SK-N-SH treated with all-trans-retinoic acid at 6 μM for 48 hours (cell line): Measurements from ENCODE around the gene PRR14L.

Experiments
- ARNTL ChIP-seq: fragments of 450-650 bp; formaldehyde crosslinking; IDR thresholded peaks from 2 replicates; pipeline ENCODE4 v1.5.0; 2020; ENCODE audit warnings: low read depth, mild to moderate bottlenecking, moderate library complexity, borderline replicate concordance
- CREB5 ChIP-seq: fragments of 250-450 bp; sonication (Bioruptor Pico); IDR thresholded peaks from 2 replicates; pipeline ENCODE4 v1.5.1; 2020; ENCODE audit warnings: low read depth, mild to moderate bottlenecking, moderate library complexity
- CSDC2 ChIP-seq: fragments of 250-450 bp; sonication (Bioruptor Pico); IDR thresholded peaks from 2 replicates; pipeline ENCODE4 v1.5.0; 2020; ENCODE audit warnings: mild to moderate bottlenecking, moderate library complexity
- GLIS3 ChIP-seq: fragments of 250-450 bp; sonication (Bioruptor Pico); IDR thresholded peaks from 2 replicates; pipeline ENCODE4 v1.5.0; 2020; ENCODE audit warnings: mild to moderate bottlenecking, moderate library complexity
- ISL1 ChIP-seq: fragments of 250-450 bp; sonication (Bioruptor Pico); IDR thresholded peaks from 2 replicates; pipeline ENCODE4 v2.1.2; 2022; ENCODE audit warnings: mild to moderate bottlenecking, moderate library complexity
- OSR1 ChIP-seq: fragments of 250-450 bp; sonication (Bioruptor Pico); IDR thresholded peaks from 2 replicates; pipeline ENCODE4 v1.8.0; 2022; ENCODE audit warnings: moderate library complexity, mild to moderate bottlenecking, inconsistent platforms
- PATZ1 ChIP-seq: fragments of 250-450 bp; sonication (Bioruptor Pico); IDR thresholded peaks from 2 replicates; pipeline ENCODE4 v1.8.0; 2020; ENCODE audit warnings: mild to moderate bottlenecking, moderate library complexity, borderline replicate concordance
- TCF4 ChIP-seq: fragments of 250-450 bp; sonication (Bioruptor Pico); IDR thresholded peaks from 2 replicates; pipeline ENCODE4 v1.8.0; 2021; ENCODE audit warnings: mild to moderate bottlenecking, moderate library complexity, borderline replicate concordance
- TOX ChIP-seq: fragments of 250-450 bp; sonication (Bioruptor Pico); IDR thresholded peaks from 2 replicates; pipeline ENCODE4 v1.8.0; 2021; ENCODE audit warnings: mild to moderate bottlenecking, moderate library complexity, borderline replicate concordance
- ZFP3 ChIP-seq: fragments of 250-450 bp; sonication (Bioruptor Pico); IDR thresholded peaks from 2 replicates; pipeline ENCODE4 v1.5.0; 2020; ENCODE audit warnings: mild to moderate bottlenecking, moderate library complexity
- ZFP30 ChIP-seq: fragments of 450-650 bp; formaldehyde crosslinking; IDR thresholded peaks from 2 replicates; pipeline ENCODE4 v1.5.0; 2022; ENCODE audit warnings: mild to moderate bottlenecking, moderate library complexity

GRCh38 chr22:31692186-31692886, 57.6 kb downstream of the PRR14L start:
- TF ChIP-seq TOX (CRISPR knock-in tag) = no peak
- no peak for TF ChIP-seq PATZ1 (CRISPR knock-in tag)
- TF ChIP-seq GLIS3 (CRISPR knock-in tag) = no peak
- no peak for TF ChIP-seq ISL1 (CRISPR knock-in tag)
- TF ChIP-seq OSR1 (CRISPR knock-in tag) = no peak
- no peak for TF ChIP-seq TCF4 (CRISPR knock-in tag)
- TF ChIP-seq ZFP30 = no peak
- no peak for TF ChIP-seq ZFP3 (CRISPR knock-in tag)
- TF ChIP-seq CREB5 (CRISPR knock-in tag) = no peak
- TF ChIP-seq ARNTL (CRISPR knock-in tag) = no peak
- TF ChIP-seq CSDC2 (CRISPR knock-in tag) = no peak
